GM23248 (cell line): ENCODE results near the gene LRCH4. TPM values are rescaled to one million over a fixed set of nuclear protein-coding genes. Genes with fewer than 3 reads are reported as not detected.
"Not testable (repeated sequence)": the region's sequence is repeated elsewhere in the genome, so short reads cannot be mapped to it uniquely, and the experiment has no call there.

Experiments
- DNase-seq: peaks from one replicate; pipeline ENCODE4 v3.0.0-alpha.2; 2015
- H2AFZ ChIP-seq: fragments of 200-600 bp; sonication (generic); 2 replicates; pipeline ENCODE4 v1.6.1; 2016; ENCODE audit warnings: antibody characterized with exemption
- H3F3A ChIP-seq: fragments of 200-600 bp; sonication (generic); 2 replicates; pipeline ENCODE4 v1.6.1; 2016; ENCODE audit warnings: mild to moderate bottlenecking, antibody characterized with exemption, mixed run types; ENCODE audit not compliant: insufficient read depth
- H3K27ac ChIP-seq: fragments of 200-600 bp; sonication (generic); 2 replicates; pipeline ENCODE4 v1.5.1; 2016; ENCODE audit warnings: mild to moderate bottlenecking
- H3K27me3 ChIP-seq: fragments of 200-600 bp; sonication (generic); replicated peaks from 2 replicates; pipeline ENCODE4 v1.6.1; 2016; ENCODE audit warnings: mild to moderate bottlenecking; ENCODE audit not compliant: insufficient read depth
- H3K36me3 ChIP-seq: fragments of 200-600 bp; sonication (generic); 2 replicates; pipeline ENCODE4 v1.6.1; 2016; ENCODE audit warnings: low read depth, mild to moderate bottlenecking
- H3K4me1 ChIP-seq: fragments of 200-600 bp; sonication (generic); 2 replicates; pipeline ENCODE4 v1.6.1; 2016; ENCODE audit warnings: mild to moderate bottlenecking; ENCODE audit not compliant: insufficient read depth
- H3K4me2 ChIP-seq: fragments of 200-600 bp; sonication (generic); one replicate; pipeline ENCODE4 v1.6.1; 2016; ENCODE audit warnings: mild to moderate bottlenecking; ENCODE audit not compliant: unreplicated experiment
- H3K4me3 ChIP-seq: fragments of 200-600 bp; sonication (generic); 2 replicates; pipeline ENCODE4 v1.5.1; 2016; ENCODE audit warnings: mild to moderate bottlenecking
- H3K79me2 ChIP-seq: fragments of 200-600 bp; sonication (generic); 2 replicates; pipeline ENCODE4 v1.6.1; 2016; ENCODE audit warnings: mild to moderate bottlenecking; ENCODE audit not compliant: insufficient read depth
- H3K9ac ChIP-seq: fragments of 200-600 bp; sonication (generic); 2 replicates; pipeline ENCODE4 v1.6.1; 2016; ENCODE audit warnings: mild to moderate bottlenecking
- H3K9me2 ChIP-seq: fragments of 200-600 bp; sonication (generic); 2 replicates; pipeline ENCODE4 v1.6.1; 2016; ENCODE audit warnings: mixed run types, mild to moderate bottlenecking, moderate library complexity; ENCODE audit not compliant: insufficient read depth
- H3K9me3 ChIP-seq: fragments of 200-600 bp; sonication (generic); one replicate; pipeline ENCODE4 v1.6.1; 2017; ENCODE audit warnings: low read depth
- H4K20me1 ChIP-seq: fragments of 200-600 bp; sonication (generic); 2 replicates; pipeline ENCODE4 v1.6.0; 2016; ENCODE audit not compliant: insufficient read depth
- EZH2 ChIP-seq: fragments of 200-600 bp; sonication (generic); IDR thresholded peaks from 2 replicates; pipeline ENCODE4 v1.6.1; 2018; ENCODE audit warnings: antibody characterized with exemption, mild to moderate bottlenecking; ENCODE audit not compliant: insufficient read depth, poor library complexity, severe bottlenecking
- EZH2phosphoT487 ChIP-seq: fragments of 200-600 bp; sonication (generic); IDR thresholded peaks from 2 replicates; pipeline ENCODE4 v1.6.1; 2018; ENCODE audit warnings: antibody characterized with exemption, moderate library complexity, mild to moderate bottlenecking, low read depth; ENCODE audit not compliant: insufficient read depth
- WGBS, 2 experiments: methylation state at CpG; one replicate each; pipeline ENCODE4 v1.1.6; 2015 to 2017; ENCODE audit warnings: low lambda C conversion rate in 2 of 2, low coverage in 1 of 2; ENCODE audit errors: missing lambda C conversion rate in 2 of 2; 5-methylcytosine and 5-hydroxymethylcytosine counted together
- in situ Hi-C: fragments of 300-500 bp; cut with MboI; formaldehyde crosslinking; loops from 2 replicates; pipeline ENCODE4 v1.15.0; 2020
- polyA plus RNA-seq: library from polyadenylated mRNA; unstranded; fragments of >200 nt; fragmentation: Nextera tagmentation; extraction: Ambion mirVana; gene quantifications from 2 replicates; pipeline ENCODE4 v1.2.1, GENCODE V29; 2016
- total RNA-seq: library from RNA; depleted of rRNA; stranded (reverse); fragments of >200 nt; shearing (Covaris generic); gene quantifications from 2 replicates; pipeline ENCODE4 v1.2.3, GENCODE V29; 2014

LRCH4 gene
- total and polyA plus RNA-seq, 2 experiments from 2014 or later = 12.9 to 13.6 TPM

- H3K4me3 ChIP-seq = no peak overlapping the region
- in situ Hi-C loops = no loop called here
- no peak overlapping the region for H2AFZ ChIP-seq
- no peak for DNase-seq
- no peaks in the 10 kb centered on the region for H3K9me2 ChIP-seq
- no peaks in the 10 kb centered on the region for H3K9me3 ChIP-seq
- H3F3A ChIP-seq = peaks cover 19% of the 10 kb centered on the region; the same call in 1 of the 2 replicates
- TF ChIP-seq EZH2 = no peak
- no peak overlapping the region for H3K27ac ChIP-seq
- no peaks in the 10 kb centered on the region for H3K36me3 ChIP-seq
- H3K27me3 ChIP-seq = no peaks in the 10 kb centered on the region
- H3K4me1 ChIP-seq = peaks cover 5% of the 10 kb centered on the region; the same call in 1 of the 2 replicates
- H3K9ac ChIP-seq = no peak overlapping the region
- H3K79me2 ChIP-seq = no peaks in the 10 kb centered on the region
- H3K4me2 ChIP-seq = no peak overlapping the region
- H4K20me1 ChIP-seq = no peaks in the 10 kb centered on the region
- 77 to 79% methylated on average over 4 of the region's 4 CpGs for WGBS, 2 experiments
Observed at GRCh38 chr7:100559127-100559526, 26.8 kb downstream of the LRCH4 start.

DNA sequence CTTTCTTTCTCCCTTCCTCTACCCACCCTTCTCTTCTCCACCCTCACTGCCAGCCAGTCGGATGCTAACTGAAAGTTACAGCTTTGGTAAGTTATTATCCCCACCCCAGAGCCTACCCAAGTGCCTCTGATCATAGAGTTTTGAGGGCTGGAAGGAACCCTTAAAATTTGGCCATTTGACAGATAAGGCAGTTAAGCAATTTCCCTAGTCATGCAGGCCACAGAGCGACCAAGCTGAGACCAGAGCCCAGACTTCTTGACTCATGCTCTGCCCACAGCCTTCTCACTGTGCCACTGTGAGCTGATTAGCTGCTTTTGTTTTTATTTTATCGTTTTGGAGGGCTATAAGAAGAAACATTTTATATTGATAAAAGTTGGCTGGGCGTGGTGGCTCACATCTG, 29.4 kb downstream of the LRCH4 start:
- TF ChIP-seq EZH2phosphoT487 (no peak), EZH2 (no peak)
- in situ Hi-C loops = no loop called here
- peak overlapping the region; percentile 43 for H3K4me2 ChIP-seq
- no peaks in the 10 kb centered on the region for H4K20me1 ChIP-seq
- H3K9me2 ChIP-seq = no peaks in the 10 kb centered on the region
- WGBS, 2 experiments = 27 to 28% methylated on average over 4 of the region's 4 CpGs
- H3K9ac ChIP-seq = 0 out of 2 replicates have a peak overlapping the region, but pooled peaks have one; percentile 24
- no peaks in the 10 kb centered on the region for H3K27me3 ChIP-seq
- H3F3A ChIP-seq = peaks cover 19% of the 10 kb centered on the region; the same call in 1 of the 2 replicates
- no peak overlapping the region for H3K4me3 ChIP-seq
- H3K27ac ChIP-seq = peak overlapping the region; percentile 59
- H3K79me2 ChIP-seq = no peaks in the 10 kb centered on the region
- H3K36me3 ChIP-seq = no peaks in the 10 kb centered on the region
- no peaks in the 10 kb centered on the region for H3K9me3 ChIP-seq
- H3K4me1 ChIP-seq = peaks cover 5% of the 10 kb centered on the region; the same call in 1 of the 2 replicates
- peak; percentile 92 for DNase-seq
- no peak overlapping the region; the same call in 1 of the 2 replicates for H2AFZ ChIP-seq

DNA sequence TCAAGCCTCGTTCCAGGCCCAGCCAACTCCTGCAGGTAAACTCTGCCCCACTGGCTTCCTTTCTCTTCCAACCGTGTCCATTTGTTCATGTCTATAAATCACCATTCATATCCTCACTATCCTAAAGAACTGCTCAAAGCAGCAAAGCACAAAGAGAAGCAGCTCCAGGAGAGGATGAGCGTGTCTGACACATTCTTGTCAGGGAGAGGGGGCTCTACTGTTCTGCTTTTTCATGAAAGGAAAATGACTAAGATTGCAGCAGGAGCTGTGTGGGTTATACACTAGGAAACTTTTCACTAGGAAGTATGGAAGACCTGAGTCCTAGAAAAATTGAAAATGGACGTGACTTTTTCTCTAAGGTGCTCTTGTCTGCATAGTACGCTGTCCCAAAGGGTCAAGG, 30.2 kb downstream of the LRCH4 start:
- in situ Hi-C loops = no loop called here
- H3F3A ChIP-seq = peaks cover 19% of the 10 kb centered on the region; the same call in 1 of the 2 replicates
- 82 to 83% methylated on average over 5 of the region's 5 CpGs for WGBS, 2 experiments
- H3K4me3 ChIP-seq = no peak overlapping the region
- no peaks in the 10 kb centered on the region for H3K36me3 ChIP-seq
- TF ChIP-seq EZH2phosphoT487 = no peak
- TF ChIP-seq EZH2 = no peak
- DNase-seq = no peak
- H3K27me3 ChIP-seq = no peaks in the 10 kb centered on the region
- H3K9me2 ChIP-seq = no peaks in the 10 kb centered on the region
- H3K27ac ChIP-seq = no peak overlapping the region
- no peak overlapping the region for H2AFZ ChIP-seq
- H4K20me1 ChIP-seq = no peaks in the 10 kb centered on the region
- H3K9ac ChIP-seq = no peak overlapping the region
- no peaks in the 10 kb centered on the region for H3K9me3 ChIP-seq
- no peaks in the 10 kb centered on the region for H3K79me2 ChIP-seq
- no peak overlapping the region for H3K4me2 ChIP-seq
- H3K4me1 ChIP-seq = peaks cover 5% of the 10 kb centered on the region; the same call in 1 of the 2 replicates

- 95 to 96% methylated on average over 3 of the region's 3 CpGs for WGBS, 2 experiments
- Histone ChIP-seq H3K27ac (no peak overlapping the region), H3K4me2 (no peak overlapping the region), H4K20me1 (no peaks in the 10 kb centered on the region), H3K4me3 (no peak overlapping the region), H3F3A (peaks cover 19% of the 10 kb centered on the region; the same call in 1 of the 2 replicates), H3K27me3 (no peaks in the 10 kb centered on the region), H3K9me3 (no peaks in the 10 kb centered on the region), H3K36me3 (no peaks in the 10 kb centered on the region), H3K9ac (no peak overlapping the region), H3K79me2 (no peaks in the 10 kb centered on the region), H3K9me2 (no peaks in the 10 kb centered on the region), H3K4me1 (peaks cover 12% of the 10 kb centered on the region), H2AFZ (no peak overlapping the region)
- TF ChIP-seq EZH2phosphoT487 = no peak
- no peak for TF ChIP-seq EZH2
- in situ Hi-C loops = no loop called here
- DNase-seq = no peak
Observed at GRCh38 chr7:100553032-100553431, 32.9 kb downstream of the LRCH4 start.

DNA sequence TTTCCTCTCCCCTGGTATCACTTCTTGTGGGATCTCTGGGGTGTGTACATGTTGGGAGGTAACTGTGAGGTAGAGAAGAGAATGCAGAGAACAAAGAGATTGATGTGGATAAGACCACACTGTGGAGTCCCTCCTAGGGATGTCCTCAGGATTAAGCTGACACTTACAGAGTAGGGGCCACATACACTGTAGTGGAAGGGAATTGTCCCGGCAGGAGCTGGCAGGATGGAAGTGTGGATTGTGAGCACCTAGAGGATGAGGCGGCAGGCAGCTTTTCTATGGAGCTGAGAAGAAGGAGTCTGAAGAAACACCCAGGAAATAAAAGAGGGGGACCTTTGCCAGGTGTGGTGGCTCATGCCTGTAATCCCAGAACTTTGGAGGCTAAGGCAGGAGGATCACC, 33.4 kb downstream of the LRCH4 start:
- Histone ChIP-seq H3K9ac (no peak overlapping the region), H4K20me1 (no peaks in the 10 kb centered on the region), H3K4me3 (no peak overlapping the region), H3K9me2 (no peaks in the 10 kb centered on the region), H3K27ac (no peak overlapping the region), H3K79me2 (peaks cover 4% of the 10 kb centered on the region), H3K36me3 (no peaks in the 10 kb centered on the region), H3K27me3 (no peaks in the 10 kb centered on the region), H3K9me3 (no peaks in the 10 kb centered on the region), H3K4me1 (peaks cover 12% of the 10 kb centered on the region), H3F3A (peaks cover 22% of the 10 kb centered on the region; the same call in 1 of the 2 replicates), H3K4me2 (no peak overlapping the region), H2AFZ (no peak overlapping the region)
- in situ Hi-C loops = no loop called here
- 100% methylated on average over 2 of the region's 2 CpGs for WGBS, 2 experiments
- TF ChIP-seq EZH2 (no peak), EZH2phosphoT487 (no peak)
- no peak for DNase-seq

GRCh38 chr7:100548446-100548845, 37.5 kb downstream of the LRCH4 start:
- H3K9me2 ChIP-seq, H3K9me3 ChIP-seq, H3K79me2 ChIP-seq, H3K9ac ChIP-seq, H3K4me2 ChIP-seq, H3K27me3 ChIP-seq, H3K36me3 ChIP-seq, DNase-seq, H2AFZ ChIP-seq, in situ Hi-C loops, H3K4me3 ChIP-seq, H4K20me1 ChIP-seq, H3K27ac ChIP-seq: not testable (repeated sequence)
- peaks cover 32% of the 10 kb centered on the region for H3F3A ChIP-seq
- 75 to 79% methylated on average over 5 of the region's 5 CpGs for WGBS, 2 experiments
- peaks cover 29% of the 10 kb centered on the region for H3K4me1 ChIP-seq
